Panc1 (cell line): ENCODE measurements around the gene GC. TPM values are rescaled to one million over a fixed set of nuclear protein-coding genes. Genes with fewer than 3 reads are reported as not detected.

Experiments used
- ATAC-seq: fragments of 200-7000 bp; cut with Tn5 transposase; 2 replicates; pipeline ENCODE4 v1.9.1; 2020; ENCODE audit warnings: mild to moderate bottlenecking, moderate library complexity
- BruUV-seq: library from RNA; stranded (reverse); fragments of 400-500 nt; replicated peaks from 2 replicates; lab custom pipeline; 2021; lab: Mats Ljungman, UMichigan
- CTCF ChIA-PET: fragments of 300-600 bp; sonication (Branson Sonifier 250); formaldehyde crosslinking; loops from one replicate; lab custom pipeline; 2022; ENCODE audit warnings: antibody characterized with exemption; lab: Charles Lee
- POLR2A ChIA-PET: fragments of 300-600 bp; sonication (Branson Sonifier 250); formaldehyde crosslinking; loops from one replicate; lab custom pipeline; 2022; ENCODE audit warnings: antibody characterized with exemption; lab: Charles Lee
- DNase-seq: peaks from one replicate; pipeline ENCODE4 v3.0.0-alpha.2; 2010; ENCODE audit warnings: low read depth, low spot score
- H3K27ac ChIP-seq: 2 replicates; pipeline ENCODE4 v1.5.1; 2011; ENCODE audit warnings: mild to moderate bottlenecking, low read length, inconsistent platforms
- H3K27me3 ChIP-seq: fragments of 200-500 bp; sonication (Bioruptor generic); 2 replicates; pipeline ENCODE4 v1.6.0; 2014; ENCODE audit warnings: low read length, inconsistent platforms; ENCODE audit not compliant: control insufficient read depth, insufficient read depth
- H3K36me3 ChIP-seq: fragments of 200-500 bp; sonication (Bioruptor generic); 2 replicates; pipeline ENCODE4 v1.5.1; 2014; ENCODE audit warnings: inconsistent platforms, mild to moderate bottlenecking, low read length, moderate library complexity; ENCODE audit not compliant: control insufficient read depth, insufficient read depth
- H3K4me1 ChIP-seq: 2 replicates; pipeline ENCODE4 v1.5.1; 2011; ENCODE audit warnings: inconsistent platforms, mild to moderate bottlenecking, low read length, moderate library complexity; ENCODE audit not compliant: control insufficient read depth, insufficient read depth
- H3K4me3 ChIP-seq, 2 experiments: 2 replicates each; pipeline ENCODE4 v1.5.1; 2011 to 2012; ENCODE audit warnings: low read depth in 2 of 2, low read length in 2 of 2, mild to moderate bottlenecking in 2 of 2, inconsistent platforms in 1 of 2, moderate library complexity in 1 of 2
- H3K9me3 ChIP-seq: fragments of 200-500 bp; sonication (Bioruptor generic); 2 replicates; pipeline ENCODE4 v1.5.1; 2014; ENCODE audit warnings: low read depth, mild to moderate bottlenecking, inconsistent platforms, low read length, moderate library complexity; ENCODE audit not compliant: control insufficient read depth, insufficient read depth
- CTCF ChIP-seq: fragments of 450-650 bp; IDR thresholded peaks from 2 replicates; pipeline ENCODE4 v1.5.1; 2017; ENCODE audit warnings: mild to moderate bottlenecking
- POLR2AphosphoS5 ChIP-seq: IDR thresholded peaks from 2 replicates; pipeline ENCODE4 v1.6.1; 2012; ENCODE audit warnings: mild to moderate bottlenecking, low read depth, low read length, moderate library complexity
- REST ChIP-seq, 2 experiments: IDR thresholded peaks; 2 replicates each; pipeline ENCODE4 v1.6.1; 2011 to 2012; ENCODE audit warnings: low read depth in 2 of 2, control low read depth in 1 of 2, low read length in 1 of 2, mild to moderate bottlenecking in 1 of 2, moderate library complexity in 1 of 2; ENCODE audit not compliant: insufficient read depth in 1 of 2
- SIN3A ChIP-seq: IDR thresholded peaks from 2 replicates; pipeline ENCODE4 v1.6.1; 2012; ENCODE audit warnings: low read depth, mild to moderate bottlenecking, low read length, moderate library complexity, borderline replicate concordance; ENCODE audit not compliant: insufficient read depth
- TCF7L2 ChIP-seq: IDR thresholded peaks from 2 replicates; pipeline ENCODE4 v1.6.1; 2011; ENCODE audit warnings: mild to moderate bottlenecking, low read depth, low read length, inconsistent platforms
- in situ Hi-C: cut with HindIII; loops from 2 replicates; pipeline ENCODE4 v1.10.0; 2016; ENCODE audit warnings: low sequenced_read_pairs, low pct_unique_long_range_greater_than_20kb
- intact Hi-C: fragments of 100-400 bp; cut with micrococcal nuclease; formaldehyde crosslinking; loops from one replicate; pipeline ENCODE4 v1.10.0; 2022; ENCODE audit not compliant: unreplicated experiment
- total RNA-seq: library from RNA; stranded (reverse); gene quantifications from one replicate; pipeline ENCODE4 v1.2.1, GENCODE V29; 2021; ENCODE audit not compliant: unreplicated experiment

Gene GC
- total RNA-seq, 1 experiment from 2014 or later = 0.31 TPM

GRCh38 chr4:71692198-71692597, 91.7 kb downstream of the GC start:
- ATAC-seq (no peak), DNase-seq (no peak)
- H3K27ac ChIP-seq = no peak overlapping the region
- H3K4me1 ChIP-seq = no peaks in the 10 kb centered on the region
- BruUV-seq = no TSS peak
- no peak for TF ChIP-seq TCF7L2
- TF ChIP-seq POLR2AphosphoS5 = no peak
- no peak for TF ChIP-seq CTCF
- TF ChIP-seq REST (IDR thresholded peaks at IDR 0.05; ENCODE audit: insufficient read depth in 1 of 2, low read depth in 2 of 2, low read length in 1 of 2) = no peak
- TF ChIP-seq SIN3A = no peak
- ChIA-PET CTCF (interaction anchor here (0.6 kb wide), 1 partner anchor 625 kb away, joined by 3 read pairs; no protein-coding TSS in a partner anchor), POLR2A (no interaction called here)
- no peaks in the 10 kb centered on the region for H3K36me3 ChIP-seq
- in situ Hi-C loops (no loop called here), intact Hi-C loops (no loop called here)
- no peaks in the 10 kb centered on the region for H3K27me3 ChIP-seq
- H3K9me3 ChIP-seq = no peaks in the 10 kb centered on the region
- H3K4me3 ChIP-seq = no peak overlapping the region

Other genes starting within 250 kb of the GC start
- not detected for gene NPFFR2, start 247.9 kb upstream of the GC start, total RNA-seq